ENCODE results near the gene GCC2. TPM values are rescaled to one million over a fixed set of nuclear protein-coding genes. Genes with fewer than 3 reads are reported as not detected.

Gene GCC2
- total and polyA plus RNA-seq, 2 of the 13 experiments (the other 11 are each of a cell fraction or from before 2014, with no cell fraction given) = 17.6 to 22.5 TPM

- CTCF ChIA-PET (ENCODE audit: low intra/inter-chr PET ratio, low total read pairs) = no interaction called here
- H3K9me3 ChIP-seq (ENCODE audit: low read length) = no peaks in the 10 kb centered on the region
- in situ Hi-C loops (cut with HindIII; ENCODE audit: extremely low pct_ligation_motif_present, low pct_unique_long_range_greater_than_20kb) (no loop called here), intact Hi-C loops (cut with micrococcal nuclease; ENCODE audit: unreplicated experiment) (loop anchor here (5.0 kb wide), 2 partner anchors 39 to 144 kb away; no protein-coding TSS in a partner anchor)
- no peak overlapping the region for H2AFZ ChIP-seq (ENCODE audit: low read length)
- no TSS peak for BruUV-seq (replicated peaks)
- peaks cover 38% of the 10 kb centered on the region for H3K4me1 ChIP-seq (ENCODE audit: insufficient read depth, low read length)
- TF ChIP-seq JUND (CRISPR knock-in tag; IDR thresholded peaks at IDR 0.05) (no peak), TGIF2 (CRISPR knock-in tag; IDR thresholded peaks at IDR 0.05) (no peak), ZNF256 (CRISPR knock-in tag; conservative IDR thresholded peaks at IDR 0.05) (no peak), SMAD1 (CRISPR knock-in tag; IDR thresholded peaks at IDR 0.05; ENCODE audit: borderline replicate concordance, low read depth) (no peak), MATR3 (CRISPR knock-in tag; IDR thresholded peaks at IDR 0.05) (no peak), LRRFIP1 (CRISPR knock-in tag; conservative IDR thresholded peaks at IDR 0.05) (no peak)
- TF ChIP-seq, protein P1, sequence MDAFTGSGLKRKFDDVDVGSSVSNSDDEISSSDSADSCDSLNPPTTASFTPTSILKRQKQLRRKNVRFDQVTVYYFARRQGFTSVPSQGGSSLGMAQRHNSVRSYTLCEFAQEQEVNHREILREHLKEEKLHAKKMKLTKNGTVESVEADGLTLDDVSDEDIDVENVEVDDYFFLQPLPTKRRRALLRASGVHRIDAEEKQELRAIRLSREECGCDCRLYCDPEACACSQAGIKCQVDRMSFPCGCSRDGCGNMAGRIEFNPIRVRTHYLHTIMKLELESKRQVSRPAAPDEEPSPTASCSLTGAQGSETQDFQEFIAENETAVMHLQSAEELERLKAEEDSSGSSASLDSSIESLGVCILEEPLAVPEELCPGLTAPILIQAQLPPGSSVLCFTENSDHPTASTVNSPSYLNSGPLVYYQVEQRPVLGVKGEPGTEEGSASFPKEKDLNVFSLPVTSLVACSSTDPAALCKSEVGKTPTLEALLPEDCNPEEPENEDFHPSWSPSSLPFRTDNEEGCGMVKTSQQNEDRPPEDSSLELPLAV (CRISPR knock-in tag; conservative IDR thresholded peaks at IDR 0.05; ENCODE audit: low read depth) = no peak
- no peaks in the 10 kb centered on the region; a peak in 1 of 5 replicates for H3K27me3 ChIP-seq (ENCODE audit: control insufficient read depth in 1 of 2, insufficient read depth in 2 of 2, low read length in 2 of 2)
- H3K4me2 ChIP-seq (ENCODE audit: low read depth, low read length) = peak overlapping the region; percentile 68; the same call in 1 of the 2 replicates
- DNase-seq (ENCODE audit: low spot score) = no peak
- no peak overlapping the region for H3K4me3 ChIP-seq (replicated peaks in 1 of 3; ENCODE audit: insufficient read depth in 1 of 3, low read depth in 2 of 3, low read length in 3 of 3)
- no peaks in the 10 kb centered on the region for H3K36me3 ChIP-seq (replicated peaks in 1 of 2; ENCODE audit: control insufficient read depth in 1 of 2, insufficient read depth in 2 of 2, low read length in 2 of 2)
- FAIRE-seq = no peak
- peaks cover 14% of the 10 kb centered on the region for H4K20me1 ChIP-seq (ENCODE audit: insufficient read depth, low read length)
- no peak overlapping the region for H3K9ac ChIP-seq (ENCODE audit: insufficient read depth, low read depth, low read length)
- peak overlapping the region; percentile 96 for H3K27ac ChIP-seq (ENCODE audit: extremely low read length, insufficient read depth, low read length)
- 96% methylated on average over 5 of the region's 5 CpGs for WGBS (ENCODE audit: low lambda C conversion rate)
- no peak for ATAC-seq
- H3K79me2 ChIP-seq (ENCODE audit: insufficient read depth, low read length) = peaks cover 21% of the 10 kb centered on the region
- POLR2A ChIA-PET = no interaction called here
Measured at GRCh38 chr2:108531674-108532055, 82.7 kb downstream of the GCC2 start.
